GM12865 (cell line): ENCODE measurements around the gene RHOV.
"Not testable (repeated sequence)": the region's sequence is repeated elsewhere in the genome, so short reads cannot be mapped to it uniquely, and the experiment has no call there.

Source experiments
- DNase-seq: peaks from one replicate; pipeline ENCODE4 v3.0.0; 2010; ENCODE audit warnings: low read depth
- H3K4me3 ChIP-seq: 2 replicates; pipeline ENCODE4 v1.5.1; 2011; ENCODE audit warnings: mild to moderate bottlenecking, low read depth, low read length, control low read depth
- CTCF ChIP-seq: IDR thresholded peaks from 2 replicates; pipeline ENCODE4 v1.5.1; 2011; ENCODE audit warnings: low read length, control low read depth, low read depth, inconsistent platforms; ENCODE audit not compliant: insufficient read depth; ENCODE audit errors: missing control alignments

RHOV gene

DNA sequence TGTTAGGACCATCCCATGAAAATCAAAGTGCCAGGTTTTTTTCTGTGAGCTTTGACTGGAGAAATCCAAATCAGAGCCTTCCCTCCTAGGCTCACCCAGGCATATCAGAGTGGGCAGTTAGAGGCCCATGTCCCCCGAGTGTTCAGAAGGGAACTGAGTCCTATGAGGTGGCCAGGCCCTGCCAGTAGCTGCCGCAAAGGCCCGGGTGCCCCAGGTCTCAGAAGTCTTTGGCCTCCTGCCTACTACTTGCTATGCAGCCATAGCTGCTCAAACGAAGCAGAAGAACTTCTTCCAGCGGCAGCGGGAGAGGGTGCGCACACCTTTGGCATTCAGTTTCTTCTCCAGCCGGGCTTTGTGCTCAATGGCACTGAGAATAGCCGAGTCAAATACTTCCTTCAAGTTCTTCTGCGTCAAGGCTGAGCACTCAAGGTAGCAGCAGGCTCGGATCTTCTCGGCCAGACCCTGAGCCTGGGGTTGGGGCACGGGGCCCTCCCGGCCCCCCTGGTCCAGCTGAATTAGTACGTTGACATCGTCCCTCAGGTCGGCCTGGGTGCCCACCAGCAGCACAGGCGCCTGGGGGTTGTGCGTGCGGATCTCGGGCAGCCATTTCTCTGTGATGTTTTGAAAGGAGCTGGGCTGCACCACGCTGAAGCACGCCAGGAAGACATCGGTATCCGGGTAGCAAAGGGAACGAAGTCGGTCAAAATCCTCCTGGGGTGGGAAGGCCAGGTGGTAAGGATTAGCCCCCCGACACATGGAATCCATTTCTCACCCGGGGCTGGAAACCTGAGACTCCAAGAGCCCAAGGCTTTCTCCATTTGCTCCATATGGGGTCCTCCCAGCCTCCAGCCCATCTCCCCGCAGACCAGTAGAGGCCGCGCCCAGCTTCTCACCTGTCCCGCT, 992 bp downstream of the RHOV start:
- no peak for TF ChIP-seq CTCF
- peak overlapping the region; percentile 61 for H3K4me3 ChIP-seq
- no peak for DNase-seq

GRCh38 chr15:40871749-40872617, 2.1 kb downstream of the RHOV start:
- TF ChIP-seq CTCF: no peak
- peak overlapping the region; percentile 61 for H3K4me3 ChIP-seq
- DNase-seq: peak; percentile 83

GRCh38 chr15:40870716-40871115, 3.3 kb downstream of the RHOV start:
- no peak for TF ChIP-seq CTCF
- DNase-seq: peak; percentile 52
- H3K4me3 ChIP-seq: no peak overlapping the region; the same call in 1 of the 2 replicates

- H3K4me3 ChIP-seq: no peak overlapping the region
- no peak for TF ChIP-seq CTCF
- no peak for DNase-seq
Measured at GRCh38 chr15:40869686-40870085, 4.3 kb downstream of the RHOV start.

GRCh38 chr15:40867199-40867598, 6.8 kb downstream of the RHOV start:
- TF ChIP-seq CTCF: no peak

GRCh38 chr15:40863660-40864270, 10.3 kb downstream of the RHOV start:
- DNase-seq: no peak
- TF ChIP-seq CTCF: no peak

More at GRCh38 chr15:40867199-40867598, 6.8 kb downstream of the RHOV start:
- H3K4me3 ChIP-seq: no peak overlapping the region
- DNase-seq: no peak

GRCh38 chr15:40861147-40861546, 12.9 kb downstream of the RHOV start:
- H3K4me3 ChIP-seq, DNase-seq: not testable (repeated sequence)

More at GRCh38 chr15:40863660-40864270, 10.3 kb downstream of the RHOV start:
- H3K4me3 ChIP-seq: no peak overlapping the region
